ENCODE measurements around the gene TCP1.
"Not testable (repeated sequence)": the region's sequence is repeated elsewhere in the genome, so short reads cannot be mapped to it uniquely, and the experiment has no call there.

The TCP1 gene

DNA sequence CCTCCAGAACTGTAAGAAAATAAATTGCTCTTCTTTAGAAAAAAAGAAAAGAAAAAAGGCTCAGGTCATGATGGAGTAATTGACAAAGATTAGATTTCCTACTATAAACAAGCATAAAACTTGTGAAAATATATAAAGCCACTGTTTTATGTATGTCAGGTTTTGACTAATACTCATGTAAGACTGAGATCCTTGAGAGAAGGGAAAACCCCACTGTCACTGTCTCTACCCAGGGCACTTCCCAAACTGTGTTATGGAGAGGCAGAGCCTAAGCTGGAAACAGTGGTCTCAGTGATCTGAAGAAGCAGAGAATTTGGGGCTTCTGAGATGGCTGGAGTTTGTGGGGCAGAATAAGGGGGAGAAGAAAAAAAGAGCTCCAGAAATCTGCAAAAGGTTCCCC lies 19.9 kb downstream of the TCP1 start:
- FAIRE-seq: no peak

- FAIRE-seq: no peak
Observed at GRCh38 chr6:159766906-159767305, 22.5 kb downstream of the TCP1 start.

DNA sequence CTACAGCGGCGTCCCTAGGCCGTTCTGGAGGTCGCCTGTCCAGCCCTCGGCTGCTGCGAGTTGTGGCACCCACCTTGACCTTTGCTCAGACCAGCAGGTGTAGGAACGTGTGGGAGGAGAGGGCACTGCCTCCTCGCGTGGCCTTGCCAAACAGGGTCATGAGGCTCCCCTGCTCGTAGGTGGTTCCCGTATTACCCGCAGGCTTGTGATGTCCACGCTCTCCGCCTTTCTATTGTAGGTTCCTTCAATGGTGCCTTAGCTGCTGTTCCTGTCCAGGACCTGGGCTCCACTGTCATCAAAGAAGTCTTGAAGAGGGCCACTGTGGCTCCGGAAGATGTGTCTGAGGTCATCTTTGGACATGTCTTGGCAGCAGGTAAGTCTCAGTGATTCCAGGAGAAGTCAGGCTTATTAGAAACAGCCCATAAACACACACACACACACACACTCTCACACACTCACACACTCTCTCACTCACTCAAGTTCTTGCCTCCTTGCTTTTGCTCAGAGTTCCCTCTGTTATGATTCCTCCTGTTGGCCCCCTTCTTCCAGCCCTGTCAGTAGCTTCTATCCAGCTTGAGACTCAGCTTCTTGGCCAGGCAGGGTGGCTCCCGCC lies 26.6 kb downstream of the TCP1 start:
- FAIRE-seq: no peak

- FAIRE-seq: no peak
Observed at GRCh38 chr6:159761873-159762680, 27.3 kb downstream of the TCP1 start, which contains the start of gene ACAT2. TSS of gene ACAT2 (plus strand) at chr6:159762045. CDS start at chr6:159762088, 43 bp downstream.

DNA sequence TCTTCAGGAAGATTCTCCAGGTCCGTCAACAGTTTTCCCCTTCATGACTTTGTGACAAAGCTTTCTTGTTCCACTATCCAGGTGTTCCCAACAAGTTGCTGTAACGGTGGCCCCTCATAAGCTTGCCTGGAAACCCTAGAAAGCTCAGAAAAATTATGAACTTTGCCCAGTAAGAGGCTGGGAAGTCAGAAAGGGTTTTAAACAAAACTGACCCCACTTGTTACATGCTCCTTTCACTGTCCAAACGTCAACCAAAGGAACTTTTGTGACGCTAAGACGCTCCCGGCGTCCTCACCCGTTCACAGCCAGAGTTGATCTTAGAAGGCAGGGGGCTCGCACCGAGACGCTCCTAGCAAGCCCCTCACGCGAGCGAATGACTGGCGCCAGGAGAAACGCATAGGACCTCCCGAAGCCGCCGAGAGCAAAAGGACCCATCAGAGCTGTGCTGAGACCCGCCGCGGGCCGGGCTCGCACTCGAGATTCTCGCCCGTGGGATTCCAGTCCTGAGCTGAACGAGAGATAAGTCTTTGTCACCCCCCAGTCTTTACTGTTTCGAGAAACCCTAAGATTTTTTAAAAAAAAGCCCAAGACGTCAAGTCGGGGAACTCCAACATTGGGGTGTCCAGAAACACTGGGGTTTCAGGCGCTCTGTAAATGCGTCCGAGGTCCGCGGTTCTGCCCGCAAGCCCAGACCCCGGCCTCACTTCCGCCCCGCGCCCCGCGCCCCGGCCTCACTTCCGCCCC lies 28.1 kb downstream of the TCP1 start:
- no peak for FAIRE-seq

DNA sequence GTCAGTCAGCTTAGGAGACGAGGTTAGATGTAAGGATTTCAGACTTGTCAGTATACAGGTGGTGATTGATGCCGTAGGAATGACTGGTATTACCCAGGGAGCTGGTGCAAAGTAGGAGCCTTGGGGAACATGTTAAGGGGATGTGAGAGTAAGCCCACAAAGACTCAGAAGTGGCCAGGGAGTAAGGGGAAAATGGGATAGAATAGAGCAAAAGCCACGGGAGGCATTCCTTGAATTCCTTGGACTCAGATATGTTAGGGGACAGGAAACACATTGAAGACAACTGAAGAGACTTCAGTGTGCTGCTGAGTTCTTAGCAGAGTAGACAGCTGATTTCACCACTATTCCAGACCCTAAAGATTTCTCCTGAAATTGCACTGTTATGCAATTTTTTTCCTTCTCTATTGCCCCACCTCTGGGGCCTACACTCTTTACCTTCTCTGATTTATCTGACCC lies 28.8 kb downstream of the TCP1 start:
- FAIRE-seq: no peak

GRCh38 chr6:159759645-159760044 lies 29.8 kb downstream of the TCP1 start:
- no peak for FAIRE-seq

DNA sequence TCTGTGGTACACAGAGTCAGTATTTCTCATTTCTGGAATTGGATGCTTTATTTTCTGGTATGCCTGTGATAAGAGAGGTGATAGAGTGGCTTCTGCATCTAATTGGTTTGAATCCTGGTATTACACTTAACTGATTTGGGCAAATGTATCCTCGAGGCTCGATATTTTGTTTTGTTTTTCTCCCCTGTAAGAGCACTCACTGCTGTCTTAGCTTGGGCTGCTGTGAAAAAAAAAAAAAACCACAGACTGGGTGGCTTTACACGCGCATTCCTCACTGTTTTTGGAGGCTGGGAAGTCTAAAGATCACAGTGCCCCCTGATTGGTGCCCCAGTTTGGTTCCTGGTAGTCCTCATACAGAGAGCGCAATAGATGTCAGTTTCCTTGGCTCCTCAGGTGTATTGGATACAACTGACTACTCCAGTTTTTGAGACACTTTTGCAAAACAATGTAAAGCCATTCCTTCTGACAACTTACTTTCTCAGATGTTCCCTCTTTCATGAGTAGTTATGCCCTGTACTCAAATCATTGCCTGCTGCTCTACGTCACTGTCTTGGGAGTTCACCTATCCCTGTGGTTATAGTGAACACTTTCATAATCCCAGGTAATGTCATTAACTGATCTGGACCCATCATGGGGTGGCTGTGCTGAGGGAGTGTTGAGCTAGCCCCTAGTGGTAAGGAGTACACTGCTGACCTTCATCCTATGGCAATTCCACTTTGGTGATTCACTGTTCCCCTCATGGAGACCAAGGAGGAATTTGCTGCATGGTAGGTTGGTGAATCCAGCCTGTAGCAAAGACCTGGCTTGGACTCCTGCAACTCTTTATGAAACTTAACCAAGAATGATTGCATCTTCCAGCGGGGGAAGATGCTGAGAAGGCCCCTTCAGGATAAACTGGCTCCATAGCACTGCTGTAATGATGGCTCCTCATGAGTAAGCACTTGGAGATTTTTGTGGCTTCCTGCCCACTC lies 31.1 kb downstream of the TCP1 start:
- FAIRE-seq: no peak

GRCh38 chr6:159756508-159756907 lies 32.9 kb downstream of the TCP1 start:
- no peak for FAIRE-seq

DNA sequence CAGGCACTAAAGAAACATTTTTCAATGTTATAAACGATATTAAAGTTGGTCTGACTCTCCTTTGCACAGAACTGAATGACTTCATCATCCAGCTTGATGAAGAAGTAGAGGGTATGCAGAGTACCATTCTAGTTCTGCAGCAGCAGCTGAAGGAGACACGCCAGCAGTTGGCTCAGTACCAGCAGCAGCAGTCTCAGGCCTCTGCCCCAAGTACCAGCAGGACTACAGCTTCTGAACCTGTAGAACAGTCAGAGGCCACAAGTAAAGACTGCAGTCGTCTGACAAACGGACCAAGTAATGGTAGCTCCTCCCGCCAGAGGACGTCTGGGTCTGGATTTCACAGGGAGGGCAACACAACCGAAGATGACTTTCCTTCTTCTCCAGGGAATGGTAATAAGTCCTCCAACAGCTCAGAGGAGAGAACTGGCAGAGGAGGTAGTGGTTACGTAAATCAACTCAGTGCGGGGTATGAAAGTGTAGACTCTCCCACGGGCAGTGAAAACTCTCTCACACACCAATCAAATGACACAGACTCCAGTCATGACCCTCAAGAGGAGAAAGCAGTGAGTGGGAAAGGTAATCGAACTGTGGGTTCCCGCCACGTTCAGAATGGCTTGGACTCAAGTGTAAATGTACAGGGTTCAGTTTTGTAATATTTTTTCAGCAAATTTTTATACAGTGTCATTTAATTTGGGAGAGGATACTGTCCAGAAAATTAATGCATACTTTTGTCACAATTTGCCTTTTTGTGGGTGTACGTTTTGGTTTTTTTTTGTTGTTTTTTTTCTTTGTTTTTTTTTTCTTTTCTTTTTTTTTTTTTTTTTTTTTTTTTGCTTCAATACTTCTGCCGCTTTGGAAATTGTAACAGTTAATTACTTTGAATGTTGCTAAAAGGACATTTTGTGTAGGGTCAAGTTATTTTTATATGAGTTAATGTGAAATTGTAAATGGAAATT lies 34.2 kb downstream of the TCP1 start:
- FAIRE-seq: no peak

DNA sequence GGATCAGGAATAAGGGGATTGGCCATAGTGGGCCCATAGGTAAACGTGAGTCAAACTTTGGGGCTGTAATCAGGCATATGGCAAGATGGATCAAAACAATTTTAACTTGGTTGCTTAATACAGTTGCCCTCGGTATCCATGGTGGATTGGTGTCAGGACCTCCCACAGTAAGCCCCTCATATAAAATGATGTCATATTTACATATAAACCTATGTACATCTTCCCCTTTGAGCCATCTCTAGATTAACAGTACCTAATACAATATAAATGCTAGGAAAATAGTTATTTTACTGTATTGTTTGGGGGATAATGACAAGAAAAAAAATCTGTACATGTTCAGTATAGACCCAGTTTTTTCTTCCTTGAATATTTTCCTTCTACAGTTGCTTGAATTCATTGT lies 35.0 kb downstream of the TCP1 start:
- no peak for FAIRE-seq

DNA sequence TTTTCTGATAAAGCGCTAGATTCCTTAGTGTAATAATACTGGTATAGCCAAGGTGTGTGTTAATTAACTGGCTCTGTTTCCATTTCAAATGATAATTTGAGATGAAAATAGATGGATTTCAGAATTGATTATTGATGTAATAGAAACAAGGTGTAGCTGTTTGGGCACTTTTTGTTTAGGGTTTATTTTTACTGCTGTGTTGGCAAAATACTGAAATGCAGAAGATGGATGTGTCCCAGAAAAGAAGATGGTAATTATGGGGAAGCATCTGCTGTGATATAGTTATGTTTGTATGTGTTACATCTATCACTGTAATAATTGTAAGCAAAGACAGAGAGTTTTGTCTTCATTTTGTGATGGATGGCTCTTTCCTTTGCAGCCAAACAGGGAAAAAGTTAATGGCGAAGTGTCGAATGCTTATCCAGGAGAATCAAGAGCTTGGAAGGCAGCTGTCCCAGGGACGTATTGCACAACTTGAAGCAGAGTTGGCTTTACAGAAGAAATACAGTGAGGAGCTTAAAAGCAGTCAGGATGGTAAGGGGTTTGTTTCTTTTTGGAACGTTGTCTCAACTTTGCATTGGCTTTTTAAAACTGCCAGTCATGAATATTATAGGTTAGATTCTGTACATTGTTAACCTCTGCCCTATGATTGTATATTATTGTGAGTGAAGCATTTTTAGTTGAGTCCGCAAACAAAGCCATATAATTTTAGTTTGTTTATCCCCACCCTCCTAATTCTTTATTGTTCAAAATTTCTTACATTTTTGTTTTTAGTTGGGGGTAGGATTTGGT lies 36.1 kb downstream of the TCP1 start:
- peak; percentile 58 for FAIRE-seq

DNA sequence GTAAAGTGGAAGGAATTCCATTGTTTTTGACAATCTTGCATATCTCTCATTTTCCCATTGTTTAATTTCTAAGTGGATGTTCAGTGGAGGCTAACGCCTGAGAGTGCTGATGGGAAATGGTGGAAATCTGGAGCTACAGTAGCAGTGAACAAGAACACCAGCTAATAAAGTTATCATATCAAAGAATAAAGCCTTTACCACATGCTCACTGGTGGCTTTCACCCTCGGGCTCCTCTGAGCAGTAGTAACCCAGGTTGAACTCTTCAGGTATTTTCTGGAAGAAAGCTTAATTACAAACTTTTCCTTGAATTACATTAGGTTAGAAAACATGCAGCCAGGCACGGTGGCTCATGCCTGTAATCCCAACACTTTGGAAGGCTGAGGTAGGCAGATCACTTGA lies 38.0 kb downstream of the TCP1 start:
- FAIRE-seq: no peak

DNA sequence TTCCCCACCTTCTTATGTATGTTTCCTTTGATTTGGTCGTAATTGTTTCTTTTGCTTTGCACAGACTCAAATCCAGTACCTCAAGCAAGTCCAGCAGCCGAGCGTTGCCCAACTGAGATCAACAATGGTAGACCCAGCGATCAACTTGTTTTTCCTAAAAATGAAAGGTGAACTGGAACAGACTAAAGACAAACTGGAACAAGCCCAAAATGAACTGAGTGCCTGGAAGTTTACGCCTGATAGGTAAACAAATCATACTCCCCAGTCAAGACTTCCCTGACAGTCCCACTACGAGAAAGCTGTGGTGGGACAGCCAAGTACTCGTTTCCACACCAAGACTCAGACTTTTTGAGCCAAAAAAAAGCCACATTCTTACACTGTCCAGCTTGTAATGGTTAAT lies 41.3 kb downstream of the TCP1 start:
- FAIRE-seq: not testable (repeated sequence)

GRCh38 chr6:159746759-159747158 lies 42.6 kb downstream of the TCP1 start:
- no peak for FAIRE-seq

DNA sequence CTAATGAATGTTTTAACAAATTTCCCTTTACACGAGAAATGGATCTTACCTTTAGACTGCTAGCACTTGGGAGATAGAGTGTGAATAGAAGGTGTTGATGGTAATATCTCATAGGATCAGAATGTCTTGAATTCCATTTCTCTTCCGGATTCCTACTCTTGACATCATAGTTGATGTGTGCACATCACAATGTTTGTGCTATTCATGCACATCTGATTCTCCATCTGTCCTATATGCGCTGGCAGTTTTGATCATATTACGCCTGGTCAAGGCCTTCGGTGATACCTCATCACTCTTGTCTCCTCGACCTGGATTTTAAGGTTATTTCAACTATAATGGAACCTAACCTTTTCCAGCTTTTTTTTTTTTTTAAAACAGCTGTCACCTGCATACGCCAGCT lies 44.3 kb downstream of the TCP1 start:
- no peak for FAIRE-seq

DNA sequence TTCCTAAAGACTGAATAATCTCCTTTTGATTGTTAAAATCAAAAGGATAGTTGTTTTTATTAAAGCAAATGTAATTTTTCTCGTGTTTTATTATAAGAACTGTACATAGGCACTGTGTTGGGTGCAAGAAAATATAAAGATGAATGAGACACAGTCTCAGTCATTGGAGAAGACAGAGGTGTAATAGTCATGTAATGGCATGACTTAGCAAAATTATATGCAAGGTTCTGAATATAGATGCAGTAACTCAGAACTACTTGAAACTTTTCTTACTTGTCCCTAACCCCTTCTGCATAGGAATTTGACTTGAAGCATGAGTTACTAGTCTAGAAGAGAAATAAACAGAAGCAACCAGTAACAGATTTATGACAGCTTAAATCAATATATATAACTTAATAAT lies 47.2 kb downstream of the TCP1 start:
- peak; percentile 85 for FAIRE-seq

GRCh38 chr6:159739341-159739740 lies 50.1 kb downstream of the TCP1 start:
- peak; percentile 58 for FAIRE-seq

DNA sequence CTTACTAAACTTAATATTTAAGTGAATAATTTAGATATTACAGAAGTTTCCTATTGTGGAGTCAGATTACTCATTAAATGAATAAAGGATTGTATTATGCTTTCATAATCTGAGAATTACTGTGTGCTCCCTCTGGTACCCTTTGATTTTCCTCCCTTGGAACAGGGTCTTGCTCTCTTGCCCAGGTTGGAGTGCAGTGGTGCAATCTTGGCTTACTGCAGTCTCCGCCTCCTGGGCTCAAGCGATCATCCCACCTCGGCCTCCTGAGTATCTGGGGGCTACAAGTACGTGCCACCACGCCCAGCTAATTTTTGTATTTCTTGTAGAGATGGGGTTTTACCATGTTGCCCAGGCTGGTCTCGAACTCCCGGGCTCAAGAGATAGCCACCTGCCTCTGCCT lies 52.5 kb downstream of the TCP1 start:
- FAIRE-seq: no peak

- FAIRE-seq: not testable (repeated sequence)
Observed at GRCh38 chr6:159733395-159733794, 56.0 kb downstream of the TCP1 start.
